ENCODE results near the gene CXCR4. TPM values are rescaled to one million over a fixed set of nuclear protein-coding genes. Genes with fewer than 3 reads are reported as not detected.

The CXCR4 gene
- total and polyA plus RNA-seq, 10 of the 15 experiments (the other 5 are each of a cell fraction or from before 2014, with no cell fraction given) = 31.1 to 749 (median 52.7) TPM

DNA sequence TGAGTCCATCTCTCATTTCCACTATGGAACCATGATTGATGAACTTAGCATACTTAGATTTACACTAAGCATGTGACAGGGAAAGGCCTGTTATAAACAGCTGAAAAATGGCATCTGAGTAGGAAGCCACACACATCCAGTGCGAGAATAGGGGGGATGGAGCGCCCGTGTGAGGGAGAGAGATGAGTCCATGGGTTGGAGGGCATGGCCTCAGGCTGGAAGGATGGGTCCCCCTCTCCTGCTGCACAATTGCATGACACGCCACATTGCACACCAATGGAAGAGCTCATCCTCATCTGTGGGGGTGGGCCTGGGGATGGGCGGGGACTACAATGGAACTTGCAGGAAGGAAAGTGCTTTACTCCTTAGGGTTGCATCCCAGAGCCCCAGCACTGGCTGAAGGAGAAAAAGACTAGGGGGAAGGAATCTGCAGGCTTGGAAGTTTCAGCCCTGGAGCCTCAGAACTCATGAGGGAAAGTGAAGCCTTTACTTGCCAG lies 46.4 kb upstream of the CXCR4 start:
- in situ Hi-C loops (cut with MboI) = no loop called here
- Histone ChIP-seq H2AFZ (ENCODE audit: control insufficient read depth, low read depth, low read length) (no peak overlapping the region), H3K27ac (ENCODE audit: control insufficient read depth, insufficient read depth) (no peak overlapping the region), H3K4me2 (ENCODE audit: control insufficient read depth, insufficient read depth) (no peak overlapping the region), H3K4me1 (ENCODE audit: control insufficient read depth, insufficient read depth, low read length) (no peaks in the 10 kb centered on the region), H3K36me3 (ENCODE audit: control insufficient read depth in 2 of 2, insufficient read depth in 2 of 2, low read length in 1 of 2) (no peaks in the 10 kb centered on the region), H3K9ac (ENCODE audit: control insufficient read depth, insufficient read depth, low read length) (no peak overlapping the region), H4K20me1 (ENCODE audit: control insufficient read depth, insufficient read depth) (no peaks in the 10 kb centered on the region), H3K27me3 (replicated peaks in 1 of 2; ENCODE audit: control insufficient read depth in 2 of 2, insufficient read depth in 2 of 2, low read length in 1 of 2) (no peaks in the 10 kb centered on the region; a peak in 2 of 4 replicates), H3K9me3 (replicated peaks; ENCODE audit: control insufficient read depth, insufficient read depth, low read length) (no peaks in the 10 kb centered on the region), H3K4me3 (no peak overlapping the region), H3K79me2 (ENCODE audit: control insufficient read depth, insufficient read depth, low read length) (no peaks in the 10 kb centered on the region)
- SMC1A ChIA-PET (ENCODE audit: uncharacterized antibody, unreplicated experiment) = interaction anchor here (0.7 to 1.1 kb wide), 2 partner anchors 20 to 52 kb away, joined by 3 to 4 read pairs; no protein-coding TSS in a partner anchor
- POLR2A ChIA-PET = no interaction called here
- no peak for FAIRE-seq
- BruUV-seq (replicated peaks) = no TSS peak
- TF ChIP-seq CBX3 (IDR thresholded peaks at IDR 0.05; ENCODE audit: borderline replicate concordance, low read depth) = no peak
- TF ChIP-seq NBN (IDR thresholded peaks at IDR 0.05) = no peak
- no peak for TF ChIP-seq PAX8 (IDR thresholded peaks at IDR 0.05)
- TF ChIP-seq CEBPB (IDR thresholded peaks at IDR 0.05; ENCODE audit: borderline replicate concordance in 1 of 2, low read depth in 2 of 2, low read length in 2 of 2) = no peak
- TF ChIP-seq MYB (IDR thresholded peaks at IDR 0.05; ENCODE audit: borderline replicate concordance, low read depth, low read length) = no peak
- no peak for TF ChIP-seq ZSCAN29 (IDR thresholded peaks at IDR 0.05)
- TF ChIP-seq, protein P1, sequence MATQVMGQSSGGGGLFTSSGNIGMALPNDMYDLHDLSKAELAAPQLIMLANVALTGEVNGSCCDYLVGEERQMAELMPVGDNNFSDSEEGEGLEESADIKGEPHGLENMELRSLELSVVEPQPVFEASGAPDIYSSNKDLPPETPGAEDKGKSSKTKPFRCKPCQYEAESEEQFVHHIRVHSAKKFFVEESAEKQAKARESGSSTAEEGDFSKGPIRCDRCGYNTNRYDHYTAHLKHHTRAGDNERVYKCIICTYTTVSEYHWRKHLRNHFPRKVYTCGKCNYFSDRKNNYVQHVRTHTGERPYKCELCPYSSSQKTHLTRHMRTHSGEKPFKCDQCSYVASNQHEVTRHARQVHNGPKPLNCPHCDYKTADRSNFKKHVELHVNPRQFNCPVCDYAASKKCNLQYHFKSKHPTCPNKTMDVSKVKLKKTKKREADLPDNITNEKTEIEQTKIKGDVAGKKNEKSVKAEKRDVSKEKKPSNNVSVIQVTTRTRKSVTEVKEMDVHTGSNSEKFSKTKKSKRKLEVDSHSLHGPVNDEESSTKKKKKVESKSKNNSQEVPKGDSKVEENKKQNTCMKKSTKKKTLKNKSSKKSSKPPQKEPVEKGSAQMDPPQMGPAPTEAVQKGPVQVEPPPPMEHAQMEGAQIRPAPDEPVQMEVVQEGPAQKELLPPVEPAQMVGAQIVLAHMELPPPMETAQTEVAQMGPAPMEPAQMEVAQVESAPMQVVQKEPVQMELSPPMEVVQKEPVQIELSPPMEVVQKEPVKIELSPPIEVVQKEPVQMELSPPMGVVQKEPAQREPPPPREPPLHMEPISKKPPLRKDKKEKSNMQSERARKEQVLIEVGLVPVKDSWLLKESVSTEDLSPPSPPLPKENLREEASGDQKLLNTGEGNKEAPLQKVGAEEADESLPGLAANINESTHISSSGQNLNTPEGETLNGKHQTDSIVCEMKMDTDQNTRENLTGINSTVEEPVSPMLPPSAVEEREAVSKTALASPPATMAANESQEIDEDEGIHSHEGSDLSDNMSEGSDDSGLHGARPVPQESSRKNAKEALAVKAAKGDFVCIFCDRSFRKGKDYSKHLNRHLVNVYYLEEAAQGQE (IDR thresholded peaks at IDR 0.05; ENCODE audit: low read depth, low read length) = no peak
- no peak for TF ChIP-seq HDAC6 (IDR thresholded peaks at IDR 0.05; ENCODE audit: unreplicated experiment)
- TF ChIP-seq, protein P2, sequence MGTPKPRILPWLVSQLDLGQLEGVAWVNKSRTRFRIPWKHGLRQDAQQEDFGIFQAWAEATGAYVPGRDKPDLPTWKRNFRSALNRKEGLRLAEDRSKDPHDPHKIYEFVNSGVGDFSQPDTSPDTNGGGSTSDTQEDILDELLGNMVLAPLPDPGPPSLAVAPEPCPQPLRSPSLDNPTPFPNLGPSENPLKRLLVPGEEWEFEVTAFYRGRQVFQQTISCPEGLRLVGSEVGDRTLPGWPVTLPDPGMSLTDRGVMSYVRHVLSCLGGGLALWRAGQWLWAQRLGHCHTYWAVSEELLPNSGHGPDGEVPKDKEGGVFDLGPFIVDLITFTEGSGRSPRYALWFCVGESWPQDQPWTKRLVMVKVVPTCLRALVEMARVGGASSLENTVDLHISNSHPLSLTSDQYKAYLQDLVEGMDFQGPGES (IDR thresholded peaks at IDR 0.05) = no peak
- TF ChIP-seq, protein P3, sequence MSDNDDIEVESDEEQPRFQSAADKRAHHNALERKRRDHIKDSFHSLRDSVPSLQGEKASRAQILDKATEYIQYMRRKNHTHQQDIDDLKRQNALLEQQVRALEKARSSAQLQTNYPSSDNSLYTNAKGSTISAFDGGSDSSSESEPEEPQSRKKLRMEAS (IDR thresholded peaks at IDR 0.05; ENCODE audit: low read depth, low read length) = no peak
- TF ChIP-seq ZBED1 (IDR thresholded peaks at IDR 0.05; ENCODE audit: borderline replicate concordance) = no peak
- no peak for TF ChIP-seq NFIC (IDR thresholded peaks at IDR 0.05; ENCODE audit: low read depth, low read length)
- TF ChIP-seq CBFB (IDR thresholded peaks at IDR 0.05; ENCODE audit: low read depth) = no peak
- TF ChIP-seq RB1 (IDR thresholded peaks at IDR 0.05; ENCODE audit: borderline replicate concordance) = no peak
- TF ChIP-seq, protein P4, sequence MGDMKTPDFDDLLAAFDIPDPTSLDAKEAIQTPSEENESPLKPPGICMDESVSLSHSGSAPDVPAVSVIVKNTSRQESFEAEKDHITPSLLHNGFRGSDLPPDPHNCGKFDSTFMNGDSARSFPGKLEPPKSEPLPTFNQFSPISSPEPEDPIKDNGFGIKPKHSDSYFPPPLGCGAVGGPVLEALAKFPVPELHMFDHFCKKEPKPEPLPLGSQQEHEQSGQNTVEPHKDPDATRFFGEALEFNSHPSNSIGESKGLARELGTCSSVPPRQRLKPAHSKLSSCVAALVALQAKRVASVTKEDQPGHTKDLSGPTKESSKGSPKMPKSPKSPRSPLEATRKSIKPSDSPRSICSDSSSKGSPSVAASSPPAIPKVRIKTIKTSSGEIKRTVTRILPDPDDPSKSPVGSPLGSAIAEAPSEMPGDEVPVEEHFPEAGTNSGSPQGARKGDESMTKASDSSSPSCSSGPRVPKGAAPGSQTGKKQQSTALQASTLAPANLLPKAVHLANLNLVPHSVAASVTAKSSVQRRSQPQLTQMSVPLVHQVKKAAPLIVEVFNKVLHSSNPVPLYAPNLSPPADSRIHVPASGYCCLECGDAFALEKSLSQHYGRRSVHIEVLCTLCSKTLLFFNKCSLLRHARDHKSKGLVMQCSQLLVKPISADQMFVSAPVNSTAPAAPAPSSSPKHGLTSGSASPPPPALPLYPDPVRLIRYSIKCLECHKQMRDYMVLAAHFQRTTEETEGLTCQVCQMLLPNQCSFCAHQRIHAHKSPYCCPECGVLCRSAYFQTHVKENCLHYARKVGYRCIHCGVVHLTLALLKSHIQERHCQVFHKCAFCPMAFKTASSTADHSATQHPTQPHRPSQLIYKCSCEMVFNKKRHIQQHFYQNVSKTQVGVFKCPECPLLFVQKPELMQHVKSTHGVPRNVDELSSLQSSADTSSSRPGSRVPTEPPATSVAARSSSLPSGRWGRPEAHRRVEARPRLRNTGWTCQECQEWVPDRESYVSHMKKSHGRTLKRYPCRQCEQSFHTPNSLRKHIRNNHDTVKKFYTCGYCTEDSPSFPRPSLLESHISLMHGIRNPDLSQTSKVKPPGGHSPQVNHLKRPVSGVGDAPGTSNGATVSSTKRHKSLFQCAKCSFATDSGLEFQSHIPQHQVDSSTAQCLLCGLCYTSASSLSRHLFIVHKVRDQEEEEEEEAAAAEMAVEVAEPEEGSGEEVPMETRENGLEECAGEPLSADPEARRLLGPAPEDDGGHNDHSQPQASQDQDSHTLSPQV (IDR thresholded peaks at IDR 0.05) = no peak
- TF ChIP-seq SMAD1 (IDR thresholded peaks at IDR 0.05; ENCODE audit: low read depth, partially characterized antibody) = no peak
- TF ChIP-seq NFYA (IDR thresholded peaks at IDR 0.05; ENCODE audit: borderline replicate concordance, low read depth, low read length) = no peak
- no peak for TF ChIP-seq PML (IDR thresholded peaks at IDR 0.05; ENCODE audit: low read length)
- no peak for ATAC-seq
- WGBS (ENCODE audit: insufficient coverage, insufficient replicate concordance, low lambda C conversion rate, missing lambda C conversion rate) = 59% methylated on average over 5 of the region's 5 CpGs
- intact Hi-C loops (cut with micrococcal nuclease; ENCODE audit: unreplicated experiment) = no loop called here
- no peak for DNase-seq (ENCODE audit: low read depth, low spot score)
- CTCF ChIA-PET = no interaction called here
- RAD21 ChIA-PET (ENCODE audit: unreplicated experiment) = no interaction called here

Data from GM12878 (cell line).